Activated CD4-positive, CD25-positive, alpha-beta regulatory T cell treated with anti-CD3 and anti-CD28 coated beads, Interleukin-2, amount 50 U/mL, for 72 hours (primary cell): ENCODE data around the gene IL2RG.

Source experiments
- DNase-seq: peaks from one replicate; pipeline ENCODE4 v3.0.0; 2021

IL2RG gene

DNA sequence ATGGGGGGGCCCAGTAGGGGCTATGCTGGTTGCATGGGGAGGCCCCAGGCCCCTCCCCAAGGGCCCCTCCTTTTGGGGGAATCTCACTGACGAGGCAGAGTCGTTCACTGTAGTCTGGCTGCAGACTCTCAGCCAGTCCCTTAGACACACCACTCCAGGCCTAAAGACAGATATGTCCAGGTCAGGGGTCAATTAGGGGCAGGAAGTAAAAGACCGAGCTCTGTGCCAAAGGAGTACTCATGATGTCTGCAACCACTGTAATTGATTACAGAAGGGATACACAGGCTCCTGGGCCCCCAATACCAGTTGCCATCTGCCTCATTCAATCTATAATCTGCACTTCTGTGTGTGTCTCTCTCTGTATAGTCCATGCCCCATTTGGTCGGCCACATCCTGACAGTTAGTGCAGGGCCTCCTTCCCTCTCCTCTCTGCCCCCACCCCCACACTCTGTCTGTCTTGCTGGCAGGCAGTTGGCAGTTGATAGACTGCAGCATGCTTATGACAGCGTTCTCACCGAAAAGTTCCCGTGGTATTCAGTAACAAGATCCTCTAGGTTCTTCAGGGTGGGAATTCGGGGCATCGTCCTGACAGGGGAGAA lies 3.5 kb downstream of the IL2RG start:
- DNase-seq: no peak

- no peak for DNase-seq
These were observed 4.1 kb downstream of the IL2RG start for GRCh38 chrX:71107245-71107644.

DNA sequence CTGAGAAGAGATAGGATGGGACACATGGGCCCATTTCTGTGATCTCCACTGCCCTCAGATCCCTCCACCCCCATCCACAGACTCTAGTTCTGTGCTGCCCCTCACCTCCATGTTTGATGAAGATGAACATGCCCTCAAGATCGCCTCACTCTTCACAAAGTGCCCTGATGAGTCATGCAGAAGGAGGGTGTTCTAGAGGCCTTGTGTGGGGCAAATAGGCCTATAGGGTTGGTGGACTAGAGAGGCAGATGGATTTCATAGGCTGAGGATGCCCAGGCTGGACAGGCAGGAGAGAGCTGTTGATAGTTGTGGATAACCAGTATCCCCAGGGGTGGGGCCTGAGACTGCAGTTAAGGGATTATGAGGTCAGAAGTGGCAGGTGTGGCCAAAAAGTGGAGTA lies 5.0 kb downstream of the IL2RG start, which contains the start of gene CXorf65:
TSS of gene CXorf65 (minus strand) at position 314 of the 400 bp plus-strand sequence. CDS start at position 130, 184 bp downstream.
- no peak for DNase-seq

- no peak for DNase-seq
These were observed 5.7 kb downstream of the IL2RG start for GRCh38 chrX:71105628-71106027.

- peak; percentile 42 for DNase-seq
These were observed 8.0 kb downstream of the IL2RG start for GRCh38 chrX:71103110-71103983.

DNA sequence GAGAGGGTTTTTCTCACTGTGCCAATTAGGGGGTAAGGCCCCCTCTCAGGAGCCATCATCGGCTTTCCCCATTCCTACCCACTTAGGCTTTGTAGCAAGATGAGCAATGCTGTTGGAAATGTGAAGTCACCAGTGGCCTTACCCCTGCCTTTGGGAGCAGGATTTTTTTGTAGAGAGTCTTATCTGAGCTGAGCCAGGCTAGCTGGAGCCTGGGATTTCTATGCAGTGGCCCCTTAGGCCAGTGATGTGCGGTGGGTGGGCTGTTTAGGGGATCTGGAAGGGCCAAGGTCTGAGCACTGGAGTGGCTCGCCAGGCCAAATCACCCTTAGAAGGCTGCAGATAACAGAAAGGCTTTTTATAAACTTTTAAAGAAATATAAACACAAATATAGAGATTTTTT lies 9.1 kb downstream of the IL2RG start:
- no peak for DNase-seq

- no peak for DNase-seq
These were observed 10.5 kb downstream of the IL2RG start for GRCh38 chrX:71100581-71101505.

- no peak for DNase-seq
These were observed 11.6 kb downstream of the IL2RG start for GRCh38 chrX:71099736-71100135.

DNA sequence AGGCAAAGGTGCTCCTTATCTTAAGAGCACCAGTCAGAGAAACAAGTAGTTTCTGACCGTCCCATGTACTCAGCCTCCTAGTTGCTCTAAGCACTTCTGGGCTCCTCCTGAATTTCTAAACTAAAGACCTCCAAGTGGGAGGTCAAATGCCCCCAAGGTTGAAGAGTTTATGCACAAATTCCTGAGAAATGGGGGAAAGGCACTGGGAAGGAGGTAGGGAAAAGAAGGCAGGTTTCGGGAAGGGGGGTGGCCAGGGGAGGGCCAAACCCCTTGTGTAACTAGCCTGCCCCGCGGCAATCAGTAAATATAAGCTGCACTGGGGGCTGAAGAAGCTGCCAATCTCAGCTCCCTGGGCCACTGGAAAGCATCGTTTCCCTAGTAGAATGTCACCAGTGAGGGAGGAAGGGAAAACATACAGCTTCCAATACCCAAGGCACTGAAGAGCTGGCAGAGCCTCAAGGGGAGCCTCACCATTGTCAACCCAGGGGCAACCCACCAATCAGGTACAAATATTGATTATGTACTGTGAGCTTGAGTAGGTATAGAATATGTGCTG lies 12.3 kb downstream of the IL2RG start:
- no peak for DNase-seq

GRCh38 chrX:71098302-71098701 lies 13.1 kb downstream of the IL2RG start:
- peak; percentile 66 for DNase-seq

- DNase-seq: no peak
These were observed 14.7 kb downstream of the IL2RG start for GRCh38 chrX:71096760-71097032.

GRCh38 chrX:71095981-71096759 lies 15.2 kb downstream of the IL2RG start:
- no peak for DNase-seq

DNA sequence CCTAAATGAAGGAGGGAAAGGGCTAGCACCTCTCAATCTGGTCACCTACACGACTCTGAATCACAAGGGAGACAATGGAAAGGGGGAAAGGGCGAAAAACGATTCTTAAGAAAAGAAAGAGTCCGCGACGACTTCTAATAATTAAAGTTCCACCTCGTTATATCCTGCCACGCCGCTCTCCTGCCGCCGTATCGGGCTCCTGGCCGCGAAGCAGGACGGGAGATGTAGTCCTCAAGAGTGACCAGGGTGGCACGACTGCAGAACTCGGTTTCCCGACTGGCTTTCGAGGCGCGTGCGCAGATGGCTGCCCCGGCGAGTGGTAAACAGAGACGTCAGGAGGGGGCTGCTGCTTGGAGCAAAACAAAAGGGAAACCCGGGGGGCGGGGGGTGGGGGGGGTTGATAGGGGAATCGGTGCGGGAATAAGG lies 15.8 kb downstream of the IL2RG start, which contains the start of gene FOXO4:
TSS of gene FOXO4 (plus strand) at position 297 of the 426 bp plus-strand sequence. CDS start 678 bp downstream, outside the sequence.
- DNase-seq: peak; percentile 82

- no peak for DNase-seq
These were observed 16.3 kb downstream of the IL2RG start for GRCh38 chrX:71095033-71095432.

GRCh38 chrX:71091263-71091662 lies 20.1 kb downstream of the IL2RG start:
- DNase-seq: no peak

DNA sequence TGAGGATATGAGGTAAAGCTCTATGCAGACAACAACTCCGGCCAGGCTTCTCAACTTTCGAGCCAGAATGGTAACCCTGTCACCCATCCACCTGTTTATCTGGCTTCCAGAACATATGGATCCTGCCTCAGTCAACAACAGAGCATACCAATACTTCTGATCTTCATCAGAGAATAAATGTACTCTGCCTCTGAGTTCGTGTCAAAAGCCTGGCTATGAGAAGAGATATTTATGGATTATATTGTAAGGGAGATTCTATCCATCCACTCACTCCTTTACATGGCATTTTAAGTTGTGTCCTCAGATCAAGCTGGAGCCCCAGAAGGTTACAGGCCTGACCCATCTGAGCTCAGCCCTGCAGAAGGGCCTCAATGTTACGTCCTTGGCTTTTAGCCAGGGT lies 25.5 kb downstream of the IL2RG start:
- DNase-seq: no peak

DNA sequence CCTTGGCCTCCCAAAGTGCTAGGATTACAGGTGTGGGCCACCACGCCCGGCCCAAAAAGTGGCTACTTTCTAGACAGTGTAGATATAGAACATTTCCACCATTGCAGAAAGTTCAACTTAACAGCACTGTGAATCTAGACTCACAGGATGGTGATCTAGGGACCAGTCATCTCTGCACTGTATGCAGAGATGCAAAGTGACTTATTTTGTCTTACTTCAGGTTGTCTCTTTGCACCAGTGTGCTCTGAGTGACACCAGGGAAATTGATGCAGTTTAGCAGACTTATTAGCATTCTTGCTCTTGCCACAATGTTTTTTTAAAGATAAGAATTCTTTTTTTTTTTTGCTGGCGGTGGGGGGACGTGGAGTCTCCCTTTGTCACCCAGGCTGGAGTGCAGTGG lies 28.6 kb downstream of the IL2RG start:
- DNase-seq: no peak

DNA sequence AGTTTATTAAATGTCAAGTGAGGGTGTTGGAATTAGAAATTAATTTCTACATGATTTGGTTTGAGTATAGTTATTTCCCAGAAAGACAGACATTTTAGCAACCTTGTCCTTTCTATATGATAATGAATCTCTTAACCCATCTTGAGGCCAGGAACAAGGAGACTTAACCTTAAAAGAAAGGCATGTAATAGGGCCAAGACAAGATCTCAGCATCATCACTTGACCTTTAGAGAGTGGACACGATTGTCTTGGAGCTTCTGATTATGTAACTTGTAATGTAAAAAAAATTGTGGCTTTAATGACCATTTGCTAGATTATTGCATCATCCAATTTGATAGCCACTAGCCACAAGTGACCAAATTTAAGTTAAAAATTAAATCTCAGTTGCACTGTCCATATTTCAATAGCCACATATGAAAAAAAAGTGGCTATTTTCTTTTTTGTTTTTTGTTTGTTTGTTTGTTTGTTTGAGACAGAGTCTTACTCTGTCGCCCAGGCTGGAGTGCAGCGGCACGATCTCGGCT lies 29.2 kb downstream of the IL2RG start:
- DNase-seq: no peak

GRCh38 chrX:71081330-71082123 lies 29.9 kb downstream of the IL2RG start:
- no peak for DNase-seq

- DNase-seq: no peak
These were observed 40.8 kb downstream of the IL2RG start for GRCh38 chrX:71070531-71070930.
